ENCODE results near the gene CNMD. TPM values are rescaled to one million over a fixed set of nuclear protein-coding genes. Genes with fewer than 3 reads are reported as not detected.
A peak's percentile ranks its signal among the peaks of the same experiment; 100 is the strongest.

Gene CNMD
- total RNA-seq, 1 experiment from 2014 or later = not detected

DNA sequence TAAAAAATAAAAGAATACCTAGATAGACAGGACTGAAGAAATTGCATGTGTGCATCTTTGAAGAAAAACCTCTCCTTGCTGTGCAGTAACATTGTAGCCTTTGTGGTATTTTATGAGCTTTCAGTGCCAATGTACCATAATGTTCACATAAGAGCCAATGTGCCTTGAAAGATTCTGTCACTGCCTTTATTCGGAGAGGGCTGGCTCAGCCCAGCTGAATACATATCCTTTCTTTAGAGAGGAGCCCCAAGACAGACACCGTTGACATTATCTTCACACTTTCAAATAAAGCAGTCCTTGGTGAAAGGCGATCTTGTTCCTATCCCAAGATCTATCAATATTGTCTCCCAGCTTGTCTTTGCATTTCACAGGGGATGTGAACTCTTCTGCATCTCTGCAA, 18.5 kb upstream of the CNMD start:
- no peak for DNase-seq (ENCODE audit: unreplicated experiment)
- Mint-ChIP-seq H3K27me3 (ENCODE audit: insufficient read depth, unreplicated experiment) (peaks cover 21% of the 10 kb centered on the region), H3K4me1 (ENCODE audit: insufficient read depth, unreplicated experiment) (no peaks in the 10 kb centered on the region), H3K9me3 (ENCODE audit: unreplicated experiment) (no peaks in the 10 kb centered on the region), H3K27ac (ENCODE audit: low read depth, unreplicated experiment) (no peak overlapping the region), H3K36me3 (ENCODE audit: insufficient read depth, unreplicated experiment) (no peaks in the 10 kb centered on the region), H3K4me3 (ENCODE audit: unreplicated experiment) (no peak overlapping the region)
- ChIA-PET POLR2A (interaction anchor here (0.9 kb wide), 1 partner anchor 21 kb away, joined by 3 read pairs; no protein-coding TSS in a partner anchor), CTCF (interaction anchor here (0.6 kb wide), 1 partner anchor 1292 kb away, joined by 3 read pairs; no protein-coding TSS in a partner anchor)
- TF ChIP-seq CTCF (IDR thresholded peaks at IDR 0.05; ENCODE audit: unreplicated experiment) = no peak
- BruUV-seq (replicated peaks) = no TSS peak
- intact Hi-C loops (cut with micrococcal nuclease) = no loop called here

- TF ChIP-seq CTCF (IDR thresholded peaks at IDR 0.05; ENCODE audit: unreplicated experiment) = no peak
- intact Hi-C loops (cut with micrococcal nuclease) = no loop called here
These were observed 11.6 kb upstream of the CNMD start for GRCh38 chr13:52751196-52751595.

GRCh38 chr13:52750713-52751112, 11.1 kb upstream of the CNMD start:
- H3K9me3 Mint-ChIP-seq (ENCODE audit: unreplicated experiment) = no peaks in the 10 kb centered on the region
- intact Hi-C loops (cut with micrococcal nuclease) = no loop called here
- no peak for DNase-seq (ENCODE audit: unreplicated experiment)
- CTCF ChIA-PET = interaction anchor here (1.2 to 1.6 kb wide), 2 partner anchors 59 to 217 kb away, joined by 3 to 4 read pairs; no protein-coding TSS in a partner anchor
- POLR2A ChIA-PET = no interaction called here
- peaks cover 48% of the 10 kb centered on the region for H3K27me3 Mint-ChIP-seq (ENCODE audit: insufficient read depth, unreplicated experiment)
- H3K27ac Mint-ChIP-seq (ENCODE audit: low read depth, unreplicated experiment) = no peak overlapping the region
- H3K4me1 Mint-ChIP-seq (ENCODE audit: insufficient read depth, unreplicated experiment) = no peaks in the 10 kb centered on the region
- no peak for TF ChIP-seq CTCF (IDR thresholded peaks at IDR 0.05; ENCODE audit: unreplicated experiment)
- H3K4me3 Mint-ChIP-seq (ENCODE audit: unreplicated experiment) = no peak overlapping the region
- BruUV-seq (replicated peaks) = no TSS peak
- no peaks in the 10 kb centered on the region for H3K36me3 Mint-ChIP-seq (ENCODE audit: insufficient read depth, unreplicated experiment)

More at GRCh38 chr13:52751196-52751595, 11.6 kb upstream of the CNMD start:
- ChIA-PET POLR2A (no interaction called here), CTCF (interaction anchor here (1.2 to 1.6 kb wide), 2 partner anchors 58 to 217 kb away, joined by 3 to 4 read pairs; no protein-coding TSS in a partner anchor)
- Mint-ChIP-seq H3K4me1 (ENCODE audit: insufficient read depth, unreplicated experiment) (no peaks in the 10 kb centered on the region), H3K4me3 (ENCODE audit: unreplicated experiment) (no peak overlapping the region), H3K27me3 (ENCODE audit: insufficient read depth, unreplicated experiment) (peaks cover 43% of the 10 kb centered on the region), H3K36me3 (ENCODE audit: insufficient read depth, unreplicated experiment) (no peaks in the 10 kb centered on the region), H3K9me3 (ENCODE audit: unreplicated experiment) (no peaks in the 10 kb centered on the region), H3K27ac (ENCODE audit: low read depth, unreplicated experiment) (no peak overlapping the region)
- DNase-seq (ENCODE audit: unreplicated experiment) = peak; percentile 33
- BruUV-seq (replicated peaks) = no TSS peak

DNA sequence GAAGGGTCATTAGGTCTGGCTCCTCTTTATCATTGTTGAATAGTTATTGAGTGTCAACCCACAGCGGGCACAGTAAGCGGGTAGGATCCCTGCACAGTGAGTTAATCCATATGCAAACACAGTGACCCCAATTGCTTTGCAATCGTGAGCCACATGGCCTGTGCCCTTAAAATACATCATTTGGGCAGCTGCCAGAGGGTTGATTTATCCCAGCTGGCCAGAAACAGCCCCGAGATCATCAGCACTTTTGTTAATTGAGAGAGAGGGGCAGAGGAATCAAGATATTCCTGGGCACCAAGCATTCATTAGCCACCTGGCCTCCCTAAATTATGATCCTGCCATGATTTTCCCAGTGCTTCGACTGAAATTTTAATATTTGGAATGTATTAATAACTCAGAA, 9.8 kb upstream of the CNMD start:
- CTCF ChIA-PET = no interaction called here

More for the DNA sequence above, 9.8 kb upstream of the CNMD start:
- intact Hi-C loops (cut with micrococcal nuclease) = no loop called here
- BruUV-seq (replicated peaks) = no TSS peak
- Mint-ChIP-seq H3K4me3 (ENCODE audit: unreplicated experiment) (no peak overlapping the region), H3K36me3 (ENCODE audit: insufficient read depth, unreplicated experiment) (no peaks in the 10 kb centered on the region), H3K4me1 (ENCODE audit: insufficient read depth, unreplicated experiment) (no peaks in the 10 kb centered on the region), H3K27ac (ENCODE audit: low read depth, unreplicated experiment) (no peak overlapping the region), H3K9me3 (ENCODE audit: unreplicated experiment) (no peaks in the 10 kb centered on the region), H3K27me3 (ENCODE audit: insufficient read depth, unreplicated experiment) (peaks cover 61% of the 10 kb centered on the region)
- no peak for DNase-seq (ENCODE audit: unreplicated experiment)
- POLR2A ChIA-PET = no interaction called here
- TF ChIP-seq CTCF (IDR thresholded peaks at IDR 0.05; ENCODE audit: unreplicated experiment) = no peak
